Stomach (tissue), 9 donors: ENCODE data around the gene TIMM8B. TPM values are rescaled to one million over a fixed set of nuclear protein-coding genes. Genes with fewer than 3 reads are reported as not detected.

Experiments
- DNase-seq, 2 donors: peaks; one replicate each; pipeline versions ENCODE4 v3.0.0 to v3.0.0-alpha.2; 2013 to 2019
- H3K27ac ChIP-seq, 5 donors: fragments of 200-600 bp in 4 of 5; sonication (generic) in 4 of 5; one replicate each; pipeline ENCODE4 v1.5.1; 2013 to 2019; ENCODE audit warnings: mild to moderate bottlenecking in 1 of 5, moderate library complexity in 1 of 5
- H3K27me3 ChIP-seq, 3 donors: fragments of 200-600 bp; sonication (generic); one replicate each; pipeline ENCODE4 v1.5.1; 2017 to 2019; ENCODE audit warnings: mixed run types in 1 of 3
- H3K36me3 ChIP-seq, 4 donors: fragments of 200-600 bp; sonication (generic); 1 replicate in 3 of 4; 2 replicates in 1 of 4; pipeline ENCODE4 v1.5.1; 2016 to 2019
- H3K4me1 ChIP-seq, 4 donors: fragments of 200-600 bp; sonication (generic); one replicate each; pipeline ENCODE4 v1.5.1; 2016 to 2019
- H3K4me3 ChIP-seq, 4 donors: fragments of 200-600 bp; sonication (generic) in 3 of 4; one replicate each; pipeline ENCODE4 v1.5.1; 2016 to 2019; ENCODE audit warnings: mild to moderate bottlenecking in 1 of 4
- H3K9me3 ChIP-seq, 4 donors: fragments of 200-600 bp; sonication (generic); one replicate each; pipeline ENCODE4 v1.5.1; 2016 to 2019
- CTCF ChIP-seq, 7 experiments: fragments of 450-650 bp in 4 of 7; fragments of 200-600 bp in 3 of 7; sonication (generic) in 3 of 7; IDR thresholded peaks; one replicate each; pipeline ENCODE4 v1.5.1; 2016 to 2019; ENCODE audit warnings: antibody characterized with exemption in 7 of 7, control low read depth in 2 of 7, mild to moderate bottlenecking in 1 of 7
- EP300 ChIP-seq: sonication (generic); formaldehyde crosslinking; IDR thresholded peaks from one replicate; pipeline ENCODE4 v1.6.1; 2017; ENCODE audit warnings: antibody characterized with exemption
- POLR2A ChIP-seq, 4 donors: fragments of 450-650 bp; IDR thresholded peaks; one replicate each; pipeline ENCODE4 v1.6.1; 2016; ENCODE audit warnings: antibody characterized with exemption in 4 of 4, control low read depth in 2 of 4, mild to moderate bottlenecking in 1 of 4, moderate library complexity in 1 of 4
- POLR2AphosphoS5 ChIP-seq, 3 donors: sonication (generic); formaldehyde crosslinking; IDR thresholded peaks; one replicate each; pipeline ENCODE4 v1.6.1; 2016; ENCODE audit warnings: antibody characterized with exemption in 3 of 3
- WGBS, 5 donors: extraction: QIAGEN DNeasy Blood & Tissue Kit in 3 of 5; methylation state at CpG; one replicate each; pipeline versions ENCODE4 v1.1.5 to v1.1.7; 2013 to 2018; 5-methylcytosine and 5-hydroxymethylcytosine counted together
- intact Hi-C: fragments of 100-400 bp; cut with DNase I; formaldehyde crosslinking; loops from one replicate; pipeline ENCODE4 v1.15.1; 2023; ENCODE audit warnings: low total_unique reads
- polyA plus RNA-seq, 3 donors: library from polyadenylated mRNA; stranded (reverse); fragments of 200-250 nt; gene quantifications; one replicate each; pipeline ENCODE4 v1.2.3, GENCODE V29; 2013
- small RNA-seq, 4 donors: library from RNA; depleted of rRNA; stranded (forward); fragments of <200 nt; gene quantifications; one replicate each; pipeline ENCODE3, GENCODE V24; 2016
- total RNA-seq, 5 donors: library from RNA; depleted of rRNA; stranded (reverse); fragments of >200 nt; gene quantifications; one replicate each; pipeline versions ENCODE4 v1.1.0 to v1.2.3, GENCODE V29; 2014 to 2016
- donor health status: healthy with polysubstance abuse.
- donor health status: Bipolar disorder and iron deficiency.
- donor health status: healthy.

The TIMM8B gene
- total and polyA plus RNA-seq, 8 donors = 13.9 to 126 (median 66.0) TPM

- Histone ChIP-seq H3K9me3 (no peaks in the 10 kb centered on the region), H3K36me3 (peaks cover 30 to 95% (median 89%) of the 10 kb centered on the region in 4 donors), H3K27ac (no peak overlapping the region), H3K4me1 (peaks cover 0 to 9% (median 0%) of the 10 kb centered on the region in 4 donors), H3K4me3 (no peak overlapping the region), H3K27me3 (no peaks in the 10 kb centered on the region)
- no peak for DNase-seq
- intact Hi-C loops = no loop called here
- TF ChIP-seq POLR2A (IDR thresholded peaks at IDR 0.05) (no peak), EP300 (no peak), POLR2AphosphoS5 (IDR thresholded peaks at IDR 0.05) (no peak), CTCF (IDR thresholded peaks at IDR 0.05) (no peak)
- WGBS, 5 donors = 51 to 64% (median 59%) methylated on average over 6 of the region's 6 CpGs
Measured at GRCh38 chr11:112042161-112042960, 44.2 kb downstream of the TIMM8B start.

GRCh38 chr11:112037527-112037926, 49.0 kb downstream of the TIMM8B start:
- Histone ChIP-seq H3K36me3 (peaks cover 24 to 92% (median 87%) of the 10 kb centered on the region in 4 donors), H3K4me3 (no peak overlapping the region), H3K4me1 (peaks cover 0 to 7% (median 0%) of the 10 kb centered on the region in 4 donors), H3K27ac (no peak overlapping the region), H3K27me3 (no peaks in the 10 kb centered on the region), H3K9me3 (no peaks in the 10 kb centered on the region)
- intact Hi-C loops = no loop called here
- DNase-seq = no peak
- no peak for TF ChIP-seq EP300
- no peak for TF ChIP-seq POLR2A (IDR thresholded peaks at IDR 0.05)
- TF ChIP-seq POLR2AphosphoS5 (IDR thresholded peaks at IDR 0.05) = no peak
- no peak for TF ChIP-seq CTCF (IDR thresholded peaks at IDR 0.05)

Small RNAs within 50 kb of the gene (small RNA-seq; reads per million reads assigned to genes)
- gene AP000907.3 = 0 reads per million in 4 donors

Other genes with a start within 250 kb of the TIMM8B start
- gene ALG9, start 215.2 kb downstream of the TIMM8B start, total RNA-seq = 10 to 100 TPM; 19.7 to 53.7 (median 32.4) TPM
- 10 to 100 TPM; 11.9 to 29.2 (median 13.0) TPM for gene ALG9, start 215.2 kb downstream of the TIMM8B start, polyA plus RNA-seq
- gene FDXACB1, start 207.6 kb downstream of the TIMM8B start, total RNA-seq = 1 to 10 TPM in 2 of 5 donors, under 1 TPM in 1, not detected in 2; 0.29 to 4.3 (median 2.2) TPM
- 1 to 10 TPM in 2 of 3 donors, under 1 TPM in 1; 0.95 to 1.7 (median 1.4) TPM for gene FDXACB1, start 207.6 kb downstream of the TIMM8B start, polyA plus RNA-seq
- 10 to 100 TPM in 1 of 5 donors, 1 to 10 TPM in 3, not detected in 1; 3.9 to 51.9 (median 5.3) TPM for gene CFAP68, start 207.2 kb downstream of the TIMM8B start, total RNA-seq
- 10 to 100 TPM; 40.2 to 50.7 (median 40.7) TPM for gene CFAP68, start 207.2 kb downstream of the TIMM8B start, polyA plus RNA-seq
- 100 to 1,000 TPM in 2 of 5 donors, 10 to 100 TPM in 3; 28.4 to 207 (median 47.3) TPM for gene CRYAB, start 175.0 kb downstream of the TIMM8B start, total RNA-seq
- 100 to 1,000 TPM in 1 of 3 donors, 10 to 100 TPM in 2; 75.6 to 122 (median 85.7) TPM for gene CRYAB, start 175.0 kb downstream of the TIMM8B start, polyA plus RNA-seq
- under 1 TPM in 1 of 5 donors, not detected in 4; 0.37 TPM for gene HSPB2, start 174.0 kb downstream of the TIMM8B start, total RNA-seq
- gene HSPB2, start 174.0 kb downstream of the TIMM8B start, polyA plus RNA-seq = 1 to 10 TPM; 2.0 to 5.1 (median 4.0) TPM
- 10 to 100 TPM in 2 of 5 donors, 1 to 10 TPM in 2, not detected in 1; 3.9 to 18.7 (median 12.5) TPM for gene C11orf52, start 167.8 kb downstream of the TIMM8B start, total RNA-seq
- gene C11orf52, start 167.8 kb downstream of the TIMM8B start, polyA plus RNA-seq = 10 to 100 TPM; 28.0 to 43.4 (median 35.0) TPM
- gene DIXDC1, start 149.4 kb downstream of the TIMM8B start, total RNA-seq = 100 to 1,000 TPM in 1 of 5 donors, 10 to 100 TPM in 4; 19.1 to 128 (median 60.4) TPM
- gene DIXDC1, start 149.4 kb downstream of the TIMM8B start, polyA plus RNA-seq = 10 to 100 TPM in 2 of 3 donors, 1 to 10 TPM in 1; 6.2 to 15.6 (median 11.3) TPM
- gene DLAT, start 61.3 kb downstream of the TIMM8B start, total RNA-seq = 10 to 100 TPM in 4 of 5 donors, 1 to 10 TPM in 1; 1.2 to 36.5 (median 13.9) TPM
- 10 to 100 TPM; 10.2 to 17.5 (median 14.7) TPM for gene DLAT, start 61.3 kb downstream of the TIMM8B start, polyA plus RNA-seq
- gene PIH1D2, start 12.7 kb downstream of the TIMM8B start, total RNA-seq = 10 to 100 TPM in 1 of 5 donors, 1 to 10 TPM in 1, under 1 TPM in 1, not detected in 2; 0.55 to 12.5 (median 3.3) TPM
- 1 to 10 TPM; 1.6 to 4.4 (median 2.9) TPM for gene PIH1D2, start 12.7 kb downstream of the TIMM8B start, polyA plus RNA-seq
- gene NKAPD1, start 12.5 kb downstream of the TIMM8B start, total RNA-seq = 10 to 100 TPM in 4 of 5 donors, 1 to 10 TPM in 1; 8.7 to 26.1 (median 23.5) TPM
- gene NKAPD1, start 12.5 kb downstream of the TIMM8B start, polyA plus RNA-seq = 10 to 100 TPM; 11.1 to 16.8 (median 14.3) TPM
- 100 to 1,000 TPM in 2 of 5 donors, 10 to 100 TPM in 3; 27.5 to 162 (median 62.5) TPM for gene SDHD, start 117 bp upstream of the TIMM8B start, total RNA-seq
- gene SDHD, start 117 bp upstream of the TIMM8B start, polyA plus RNA-seq = 100 to 1,000 TPM; 123 to 168 (median 137) TPM
- gene IL18, start 77.3 kb upstream of the TIMM8B start, total RNA-seq = 10 to 100 TPM in 2 of 5 donors, 1 to 10 TPM in 3; 4.7 to 31.6 (median 9.6) TPM
- gene IL18, start 77.3 kb upstream of the TIMM8B start, polyA plus RNA-seq = 10 to 100 TPM; 18.8 to 58.2 (median 33.9) TPM
- 1 to 10 TPM in 1 of 5 donors, not detected in 4; 2.0 TPM for gene TEX12, start 80.6 kb upstream of the TIMM8B start, total RNA-seq
- under 1 TPM in 1 of 3 donors, not detected in 2; 0.20 TPM for gene TEX12, start 80.6 kb upstream of the TIMM8B start, polyA plus RNA-seq
- gene BCO2, start 88.8 kb upstream of the TIMM8B start, total RNA-seq = 10 to 100 TPM in 1 of 5 donors, 1 to 10 TPM in 1, under 1 TPM in 2, not detected in 1; 0.87 to 21.8 (median 1.3) TPM
- gene BCO2, start 88.8 kb upstream of the TIMM8B start, polyA plus RNA-seq = 1 to 10 TPM; 1.4 to 7.8 (median 2.9) TPM
- gene PTS, start 139.7 kb upstream of the TIMM8B start, total RNA-seq = 10 to 100 TPM; 11.3 to 87.8 (median 33.2) TPM
- gene PTS, start 139.7 kb upstream of the TIMM8B start, polyA plus RNA-seq = 10 to 100 TPM; 53.0 to 76.1 (median 71.0) TPM
- gene PLET1, start 174.1 kb upstream of the TIMM8B start, total RNA-seq = not detected
- not detected for gene PLET1, start 174.1 kb upstream of the TIMM8B start, polyA plus RNA-seq